ENCODE measurements around the gene TNIP3.

DNA sequence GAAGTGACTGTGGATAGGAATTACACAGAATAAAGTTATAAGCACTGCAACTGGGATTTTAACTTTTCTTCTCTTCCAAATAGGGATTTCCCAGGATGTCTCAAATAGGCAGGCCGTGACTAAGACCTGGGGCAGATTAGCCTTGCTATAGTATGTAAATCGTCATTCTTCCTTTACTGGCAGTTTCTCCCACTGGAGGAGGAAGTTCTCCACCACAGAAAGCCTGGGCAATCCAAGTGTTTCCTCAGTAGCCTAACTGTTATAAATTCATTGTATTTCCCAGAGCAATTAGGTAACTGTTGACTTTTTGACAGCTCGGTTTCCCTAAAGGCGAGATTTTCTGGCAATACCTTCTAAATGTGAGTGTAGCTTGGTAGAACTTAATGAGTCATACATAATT, at the start of gene TNIP3:
- TF ChIP-seq, protein P1, sequence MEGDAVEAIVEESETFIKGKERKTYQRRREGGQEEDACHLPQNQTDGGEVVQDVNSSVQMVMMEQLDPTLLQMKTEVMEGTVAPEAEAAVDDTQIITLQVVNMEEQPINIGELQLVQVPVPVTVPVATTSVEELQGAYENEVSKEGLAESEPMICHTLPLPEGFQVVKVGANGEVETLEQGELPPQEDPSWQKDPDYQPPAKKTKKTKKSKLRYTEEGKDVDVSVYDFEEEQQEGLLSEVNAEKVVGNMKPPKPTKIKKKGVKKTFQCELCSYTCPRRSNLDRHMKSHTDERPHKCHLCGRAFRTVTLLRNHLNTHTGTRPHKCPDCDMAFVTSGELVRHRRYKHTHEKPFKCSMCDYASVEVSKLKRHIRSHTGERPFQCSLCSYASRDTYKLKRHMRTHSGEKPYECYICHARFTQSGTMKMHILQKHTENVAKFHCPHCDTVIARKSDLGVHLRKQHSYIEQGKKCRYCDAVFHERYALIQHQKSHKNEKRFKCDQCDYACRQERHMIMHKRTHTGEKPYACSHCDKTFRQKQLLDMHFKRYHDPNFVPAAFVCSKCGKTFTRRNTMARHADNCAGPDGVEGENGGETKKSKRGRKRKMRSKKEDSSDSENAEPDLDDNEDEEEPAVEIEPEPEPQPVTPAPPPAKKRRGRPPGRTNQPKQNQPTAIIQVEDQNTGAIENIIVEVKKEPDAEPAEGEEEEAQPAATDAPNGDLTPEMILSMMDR (IDR thresholded peaks at IDR 0.05), result no peak
- no peak for TF ChIP-seq POLR2A (IDR thresholded peaks at IDR 0.05)
